Astrocyte (in vitro differentiated cells and primary cell): Measurements from ENCODE around the gene PARP8. TPM values are rescaled to one million over a fixed set of nuclear protein-coding genes. Genes with fewer than 3 reads are reported as not detected.

Experiments
- DNase-seq: peaks from one replicate; pipeline ENCODE4 v3.0.0-alpha.2; 2010; ENCODE audit warnings: low read depth
- FAIRE-seq: peaks from 2 replicates; lab custom pipeline; 2011; peaks lifted over from hg19 to GRCh38; lab: Jason Lieb, UNC
- H2AFZ ChIP-seq: 2 replicates; pipeline ENCODE4 v1.6.0; 2012; ENCODE audit warnings: low read depth, low read length, inconsistent platforms
- H3K27ac ChIP-seq: 2 replicates; pipeline ENCODE4 v1.5.1; 2011; ENCODE audit warnings: low read depth, low read length, inconsistent platforms
- H3K27me3 ChIP-seq: 2 replicates; pipeline ENCODE4 v1.6.0; 2011; ENCODE audit warnings: low read length, inconsistent platforms; ENCODE audit not compliant: insufficient read depth
- H3K36me3 ChIP-seq: 2 replicates; pipeline ENCODE4 v1.5.1; 2011; ENCODE audit warnings: low read length, inconsistent platforms; ENCODE audit not compliant: insufficient read depth
- H3K4me1 ChIP-seq: 2 replicates; pipeline ENCODE4 v1.5.1; 2011; ENCODE audit warnings: low read length, inconsistent platforms; ENCODE audit not compliant: insufficient read depth
- H3K4me2 ChIP-seq: 2 replicates; pipeline ENCODE4 v1.6.0; 2012; ENCODE audit warnings: low read length, inconsistent platforms
- H3K4me3 ChIP-seq: 2 replicates; pipeline ENCODE4 v1.5.1; 2011; ENCODE audit warnings: low read depth, mild to moderate bottlenecking, low read length, inconsistent platforms; ENCODE audit not compliant: insufficient read depth
- H3K79me2 ChIP-seq: 2 replicates; pipeline ENCODE4 v1.6.0; 2012; ENCODE audit warnings: mild to moderate bottlenecking, low read length, inconsistent platforms; ENCODE audit not compliant: insufficient read depth
- H3K9ac ChIP-seq: 2 replicates; pipeline ENCODE4 v1.6.0; 2012; ENCODE audit warnings: mild to moderate bottlenecking, low read length, inconsistent platforms
- H3K9me3 ChIP-seq: 2 replicates; pipeline ENCODE4 v1.5.1; 2012; ENCODE audit warnings: low read depth, mild to moderate bottlenecking, low read length, inconsistent platforms; ENCODE audit not compliant: insufficient read depth
- H4K20me1 ChIP-seq: 2 replicates; pipeline ENCODE4 v1.6.0; 2012; ENCODE audit warnings: low read length, inconsistent platforms; ENCODE audit not compliant: insufficient read depth
- H3K27ac Mint-ChIP-seq: one replicate; pipeline ENCODE4 v1.8.0; 2021; ENCODE audit warnings: mild to moderate bottlenecking, mixed read lengths; ENCODE audit not compliant: unreplicated experiment
- H3K27me3 Mint-ChIP-seq: one replicate; pipeline ENCODE4 v1.8.0; 2021; ENCODE audit warnings: low read depth, mixed read lengths; ENCODE audit not compliant: unreplicated experiment
- H3K36me3 Mint-ChIP-seq: one replicate; pipeline ENCODE4 v1.8.0; 2021; ENCODE audit warnings: low read depth, mixed read lengths; ENCODE audit not compliant: unreplicated experiment
- H3K4me1 Mint-ChIP-seq: one replicate; pipeline ENCODE4 v1.8.0; 2021; ENCODE audit warnings: low read depth, mixed read lengths; ENCODE audit not compliant: unreplicated experiment
- H3K4me3 Mint-ChIP-seq: one replicate; pipeline ENCODE4 v1.8.0; 2021; ENCODE audit warnings: mild to moderate bottlenecking, moderate library complexity, mixed read lengths; ENCODE audit not compliant: unreplicated experiment
- H3K9me3 Mint-ChIP-seq: one replicate; pipeline ENCODE4 v1.8.0; 2021; ENCODE audit warnings: mild to moderate bottlenecking, mixed read lengths; ENCODE audit not compliant: unreplicated experiment
- EZH2 ChIP-seq: IDR thresholded peaks from 2 replicates; pipeline ENCODE4 v1.6.1; 2012; ENCODE audit warnings: mild to moderate bottlenecking, low read length, inconsistent platforms; ENCODE audit not compliant: insufficient read depth
- total RNA-seq: library from RNA; stranded (reverse); gene quantifications from 2 replicates; pipeline ENCODE4 v1.2.1, GENCODE V29; 2021
- TF ChIP-seq, protein P1 (sequence below): IDR thresholded peaks from 2 replicates; pipeline ENCODE4 v1.5.1; 2011; ENCODE audit warnings: low read depth, mild to moderate bottlenecking, inconsistent platforms, low read length, moderate library complexity; ENCODE audit not compliant: insufficient read depth

PARP8 gene
- total RNA-seq, 1 donor from 2014 or later = 36.1 TPM

DNA sequence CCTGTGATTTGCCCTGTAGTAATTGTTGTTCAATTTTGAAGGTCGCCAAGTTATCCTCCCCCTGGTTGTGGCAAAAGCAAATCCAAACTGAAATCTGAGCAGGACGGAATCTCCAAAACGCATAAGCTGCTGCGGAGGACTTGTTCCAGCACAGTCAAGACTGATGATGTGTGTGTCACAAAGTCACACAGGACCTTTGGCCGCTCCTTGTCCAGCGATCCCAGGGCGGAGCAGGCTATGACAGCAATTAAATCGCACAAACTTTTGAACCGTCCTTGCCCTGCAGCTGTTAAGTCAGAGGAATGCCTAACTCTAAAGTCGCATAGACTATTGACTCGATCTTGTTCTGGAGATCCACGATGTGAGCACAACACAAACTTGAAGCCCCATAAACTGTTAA, 128.4 kb downstream of the PARP8 start:
- no peaks in the 10 kb centered on the region for H3K36me3 ChIP-seq
- no peaks in the 10 kb centered on the region for H3K79me2 ChIP-seq
- no peaks in the 10 kb centered on the region for H3K27me3 ChIP-seq
- H4K20me1 ChIP-seq = no peaks in the 10 kb centered on the region
- no peaks in the 10 kb centered on the region for H3K27me3 Mint-ChIP-seq
- H2AFZ ChIP-seq = no peak overlapping the region
- H3K4me3 ChIP-seq = no peak overlapping the region
- peaks cover 12% of the 10 kb centered on the region for H3K36me3 Mint-ChIP-seq
- no peak for TF ChIP-seq EZH2
- TF ChIP-seq, protein P1, sequence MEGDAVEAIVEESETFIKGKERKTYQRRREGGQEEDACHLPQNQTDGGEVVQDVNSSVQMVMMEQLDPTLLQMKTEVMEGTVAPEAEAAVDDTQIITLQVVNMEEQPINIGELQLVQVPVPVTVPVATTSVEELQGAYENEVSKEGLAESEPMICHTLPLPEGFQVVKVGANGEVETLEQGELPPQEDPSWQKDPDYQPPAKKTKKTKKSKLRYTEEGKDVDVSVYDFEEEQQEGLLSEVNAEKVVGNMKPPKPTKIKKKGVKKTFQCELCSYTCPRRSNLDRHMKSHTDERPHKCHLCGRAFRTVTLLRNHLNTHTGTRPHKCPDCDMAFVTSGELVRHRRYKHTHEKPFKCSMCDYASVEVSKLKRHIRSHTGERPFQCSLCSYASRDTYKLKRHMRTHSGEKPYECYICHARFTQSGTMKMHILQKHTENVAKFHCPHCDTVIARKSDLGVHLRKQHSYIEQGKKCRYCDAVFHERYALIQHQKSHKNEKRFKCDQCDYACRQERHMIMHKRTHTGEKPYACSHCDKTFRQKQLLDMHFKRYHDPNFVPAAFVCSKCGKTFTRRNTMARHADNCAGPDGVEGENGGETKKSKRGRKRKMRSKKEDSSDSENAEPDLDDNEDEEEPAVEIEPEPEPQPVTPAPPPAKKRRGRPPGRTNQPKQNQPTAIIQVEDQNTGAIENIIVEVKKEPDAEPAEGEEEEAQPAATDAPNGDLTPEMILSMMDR = no peak
- peaks cover 2% of the 10 kb centered on the region for H3K9me3 ChIP-seq
- H3K4me1 ChIP-seq = no peaks in the 10 kb centered on the region
- no peak overlapping the region for H3K4me3 Mint-ChIP-seq
- H3K27ac Mint-ChIP-seq = no peak overlapping the region
- no peak overlapping the region for H3K27ac ChIP-seq
- no peak overlapping the region for H3K4me2 ChIP-seq
- FAIRE-seq (no peak), DNase-seq (no peak)
- H3K9ac ChIP-seq = no peak overlapping the region
- H3K9me3 Mint-ChIP-seq = no peaks in the 10 kb centered on the region
- no peaks in the 10 kb centered on the region for H3K4me1 Mint-ChIP-seq

DNA sequence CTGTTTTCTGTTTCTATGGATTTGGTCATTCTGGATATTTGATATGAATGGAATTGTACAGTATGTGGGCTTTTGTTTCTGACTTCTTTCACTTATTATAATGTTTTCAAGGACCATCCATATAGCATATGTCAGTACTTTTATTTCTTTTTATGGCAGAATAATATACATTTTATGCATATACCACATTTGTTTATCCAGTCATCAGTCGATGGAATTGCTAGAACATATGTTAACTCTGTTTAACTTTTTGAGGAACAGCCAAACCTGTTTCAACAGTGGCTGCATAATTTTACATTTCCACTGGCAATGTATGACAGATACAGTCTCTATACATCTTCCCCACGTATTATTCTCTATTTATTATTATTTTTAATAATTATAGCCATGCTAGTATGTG, 131.6 kb downstream of the PARP8 start:
- no peaks in the 10 kb centered on the region for H3K79me2 ChIP-seq
- H3K27ac Mint-ChIP-seq = no peak overlapping the region
- DNase-seq (no peak), FAIRE-seq (no peak)
- no peak overlapping the region for H3K4me3 ChIP-seq
- no peak overlapping the region for H2AFZ ChIP-seq
- H3K27ac ChIP-seq = no peak overlapping the region
- H3K36me3 ChIP-seq = no peaks in the 10 kb centered on the region
- no peaks in the 10 kb centered on the region for H4K20me1 ChIP-seq
- peaks cover 10% of the 10 kb centered on the region for H3K36me3 Mint-ChIP-seq
- no peaks in the 10 kb centered on the region for H3K4me1 ChIP-seq
- no peak for TF ChIP-seq EZH2
- TF ChIP-seq, protein P1 = no peak
- H3K4me3 Mint-ChIP-seq = no peak overlapping the region
- peaks cover 2% of the 10 kb centered on the region for H3K9me3 ChIP-seq
- no peaks in the 10 kb centered on the region for H3K4me1 Mint-ChIP-seq
- H3K4me2 ChIP-seq = no peak overlapping the region
- peaks cover under 1% of the 10 kb centered on the region for H3K9me3 Mint-ChIP-seq
- no peaks in the 10 kb centered on the region for H3K27me3 Mint-ChIP-seq
- no peak overlapping the region for H3K9ac ChIP-seq
- H3K27me3 ChIP-seq = no peaks in the 10 kb centered on the region

DNA sequence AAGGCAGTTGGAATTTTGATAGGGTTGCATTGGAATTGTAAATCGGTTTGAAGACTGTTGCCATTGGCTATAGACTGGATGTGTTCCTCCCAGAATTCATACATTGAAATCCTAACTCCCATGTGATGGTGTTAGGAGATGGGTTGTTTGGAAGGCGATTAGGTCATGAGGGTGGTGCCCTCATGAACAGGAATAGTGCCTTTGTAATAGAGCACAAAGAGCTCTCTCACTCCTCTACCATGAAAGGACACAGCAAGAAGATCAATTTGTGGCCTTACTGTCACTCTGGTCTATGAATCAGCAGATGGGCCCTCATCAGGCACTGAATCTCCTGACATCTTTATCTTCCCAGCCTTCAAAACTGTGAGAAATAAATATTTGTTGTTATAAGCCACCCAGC, 133.2 kb downstream of the PARP8 start:
- Histone ChIP-seq H3K4me3 (no peak overlapping the region), H3K4me2 (no peak overlapping the region), H2AFZ (no peak overlapping the region), H3K36me3 (no peaks in the 10 kb centered on the region), H3K27ac (no peak overlapping the region), H4K20me1 (no peaks in the 10 kb centered on the region), H3K27me3 (no peaks in the 10 kb centered on the region), H3K79me2 (no peaks in the 10 kb centered on the region), H3K4me1 (no peaks in the 10 kb centered on the region), H3K9me3 (peaks cover 2% of the 10 kb centered on the region), H3K9ac (no peak overlapping the region)
- no peaks in the 10 kb centered on the region for H3K4me1 Mint-ChIP-seq
- H3K27ac Mint-ChIP-seq = no peak overlapping the region
- DNase-seq = no peak
- FAIRE-seq = no peak
- TF ChIP-seq, protein P1 = no peak
- TF ChIP-seq EZH2 = no peak
- H3K36me3 Mint-ChIP-seq = peaks cover 12% of the 10 kb centered on the region
- H3K4me3 Mint-ChIP-seq = no peak overlapping the region
- H3K27me3 Mint-ChIP-seq = no peaks in the 10 kb centered on the region
- peaks cover 3% of the 10 kb centered on the region for H3K9me3 Mint-ChIP-seq
